OCI-LY3 (cell line): ENCODE data around the gene MED29.

Experiments used
- CTCF ChIP-seq: fragments of 200-600, 300-600 bp; sonication (generic); IDR thresholded peaks from 2 replicates; pipeline ENCODE4 v1.5.1; 2014; ENCODE audit warnings: antibody characterized with exemption, low read length, low read depth
- EZH2phosphoT487 ChIP-seq: fragments of 200-600 bp; shearing (Covaris generic); IDR thresholded peaks from 2 replicates; pipeline ENCODE4 v1.6.1; 2018; ENCODE audit warnings: antibody characterized with exemption, mixed run types, low read depth

GRCh38 chr19:39407660-39408391, 16.6 kb downstream of the MED29 start:
- TF ChIP-seq CTCF (no peak), EZH2phosphoT487 (no peak)
